Panc1 (cell line): Measurements from ENCODE around the gene C9orf57.

ENCODE experiments used
- CTCF ChIP-seq: fragments of 450-650 bp; IDR thresholded peaks from 2 replicates; pipeline ENCODE4 v1.5.1; 2017; ENCODE audit warnings: mild to moderate bottlenecking
- POLR2AphosphoS5 ChIP-seq: IDR thresholded peaks from 2 replicates; pipeline ENCODE4 v1.6.1; 2012; ENCODE audit warnings: mild to moderate bottlenecking, low read depth, low read length, moderate library complexity

GRCh38 chr9:72044095-72044494 lies 16.3 kb downstream of the C9orf57 start:
- TF ChIP-seq CTCF (no peak), POLR2AphosphoS5 (no peak)
